Measurements from ENCODE around the gene MYO1E. TPM values are rescaled to one million over a fixed set of nuclear protein-coding genes. Genes with fewer than 3 reads are reported as not detected.
A peak's percentile ranks its signal among the peaks of the same experiment; 100 is the strongest.

Gene MYO1E
- total RNA-seq, 4 donors from 2014 or later, result 23.3 to 99.8 (median 66.5) TPM

DNA sequence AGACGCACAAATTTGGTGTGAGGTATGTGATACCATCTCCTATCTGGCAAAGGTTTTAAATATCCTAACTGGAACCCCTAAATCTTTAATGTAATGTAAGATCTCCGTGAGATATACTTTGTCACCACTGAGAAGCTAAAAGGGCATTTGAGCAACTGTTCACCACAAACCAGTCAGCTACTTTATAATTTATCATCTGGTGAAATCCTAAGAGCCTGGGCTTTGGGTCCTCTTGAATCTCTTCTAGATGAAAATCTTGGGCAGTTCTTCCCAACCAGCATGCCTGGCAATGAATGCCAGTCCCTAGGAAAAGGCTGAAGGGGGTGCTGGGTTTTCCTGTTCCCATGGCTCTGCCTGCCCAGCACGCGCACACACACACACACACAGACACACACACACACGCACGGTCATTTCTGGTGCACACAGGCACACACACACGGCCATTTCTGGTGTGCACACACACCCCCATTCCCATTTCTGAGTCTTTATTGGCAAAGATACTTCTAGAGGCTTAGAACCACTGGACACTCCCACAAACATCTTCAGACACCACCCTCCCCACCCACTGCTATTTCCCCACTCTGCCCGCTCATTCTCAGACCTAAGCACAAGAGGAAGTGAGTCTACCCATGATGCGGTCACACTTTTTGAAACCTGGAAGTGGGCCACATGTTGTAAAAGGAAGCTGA is 72.6 kb downstream of the MYO1E start:
- Histone ChIP-seq H3K4me1 (peaks cover 7 to 12% of the 10 kb centered on the region in 2 donors), H3K4me3 (no peak overlapping the region), H3K27ac (peak overlapping the region; percentile 45 to 52), H3K36me3 (no peaks in the 10 kb centered on the region), H3K27me3 (no peaks in the 10 kb centered on the region), H3K9me3 (no peaks in the 10 kb centered on the region)
- DNase-seq, result peak; percentile 69 to 88
- TF ChIP-seq POLR2A (IDR thresholded peaks at IDR 0.05), result no peak
- TF ChIP-seq, protein P1, sequence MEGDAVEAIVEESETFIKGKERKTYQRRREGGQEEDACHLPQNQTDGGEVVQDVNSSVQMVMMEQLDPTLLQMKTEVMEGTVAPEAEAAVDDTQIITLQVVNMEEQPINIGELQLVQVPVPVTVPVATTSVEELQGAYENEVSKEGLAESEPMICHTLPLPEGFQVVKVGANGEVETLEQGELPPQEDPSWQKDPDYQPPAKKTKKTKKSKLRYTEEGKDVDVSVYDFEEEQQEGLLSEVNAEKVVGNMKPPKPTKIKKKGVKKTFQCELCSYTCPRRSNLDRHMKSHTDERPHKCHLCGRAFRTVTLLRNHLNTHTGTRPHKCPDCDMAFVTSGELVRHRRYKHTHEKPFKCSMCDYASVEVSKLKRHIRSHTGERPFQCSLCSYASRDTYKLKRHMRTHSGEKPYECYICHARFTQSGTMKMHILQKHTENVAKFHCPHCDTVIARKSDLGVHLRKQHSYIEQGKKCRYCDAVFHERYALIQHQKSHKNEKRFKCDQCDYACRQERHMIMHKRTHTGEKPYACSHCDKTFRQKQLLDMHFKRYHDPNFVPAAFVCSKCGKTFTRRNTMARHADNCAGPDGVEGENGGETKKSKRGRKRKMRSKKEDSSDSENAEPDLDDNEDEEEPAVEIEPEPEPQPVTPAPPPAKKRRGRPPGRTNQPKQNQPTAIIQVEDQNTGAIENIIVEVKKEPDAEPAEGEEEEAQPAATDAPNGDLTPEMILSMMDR (IDR thresholded peaks at IDR 0.05), result no peak
- intact Hi-C loops (cut with DNase I; ENCODE audit: low total_unique reads), result no loop called here

DNA sequence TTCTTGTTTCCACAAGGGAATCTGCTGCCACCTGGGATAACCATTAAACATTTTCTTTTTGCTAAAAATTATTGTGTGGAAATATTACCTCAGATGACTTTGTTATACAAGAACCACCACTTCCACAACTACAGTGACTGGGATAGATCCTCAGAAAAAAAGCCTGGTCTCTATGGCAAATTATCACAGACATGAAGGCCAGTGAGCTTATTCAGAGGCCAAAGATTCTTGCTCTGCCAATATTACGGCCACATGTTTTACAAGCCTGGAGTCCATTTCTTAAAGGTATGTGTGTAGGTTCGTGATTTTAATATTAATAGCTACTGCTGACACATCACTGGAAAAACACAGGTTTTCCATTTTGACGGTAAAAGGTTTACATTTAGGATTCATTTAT is 73.8 kb downstream of the MYO1E start:
- H3K4me1 ChIP-seq, result peaks cover 4 to 12% of the 10 kb centered on the region in 2 donors
- intact Hi-C loops (cut with DNase I; ENCODE audit: low total_unique reads), result no loop called here

DNA sequence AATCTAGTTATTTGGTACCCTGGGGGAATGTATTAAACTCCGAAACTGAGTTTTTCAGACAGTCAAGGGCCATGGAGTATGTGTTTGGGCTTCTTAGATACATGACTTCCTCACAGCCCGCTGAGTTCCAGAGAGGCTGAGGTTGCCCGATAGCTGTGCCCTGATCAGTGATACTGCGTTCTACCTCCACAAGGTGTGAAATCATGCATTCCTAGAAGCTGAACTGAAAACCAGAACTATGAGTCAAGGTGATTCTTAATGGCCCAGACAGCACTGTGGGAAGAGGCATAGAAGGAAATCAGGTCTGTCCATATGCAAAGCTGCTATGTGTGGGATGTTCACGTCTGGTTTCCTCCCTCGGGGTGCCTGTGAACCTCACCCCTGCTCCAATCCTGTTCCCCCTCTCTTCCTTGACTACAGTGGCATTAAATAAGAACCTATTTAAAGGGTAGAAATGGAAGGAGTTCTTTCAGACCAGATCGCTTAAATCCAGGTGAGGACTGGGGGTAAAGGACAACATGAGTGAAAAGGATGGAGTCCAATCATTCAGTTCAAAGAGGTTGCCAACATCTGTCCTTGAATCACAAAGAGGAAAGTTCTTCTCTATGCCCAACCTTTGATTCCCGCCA is 74.3 kb downstream of the MYO1E start:
- TF ChIP-seq POLR2A (IDR thresholded peaks at IDR 0.05), result no peak
- TF ChIP-seq, protein P1 (IDR thresholded peaks at IDR 0.05), result no peak
- Histone ChIP-seq H3K4me3 (no peak overlapping the region), H3K4me1 (peaks cover 4 to 12% of the 10 kb centered on the region in 2 donors), H3K27me3 (no peaks in the 10 kb centered on the region), H3K9me3 (no peaks in the 10 kb centered on the region), H3K27ac (no peak overlapping the region), H3K36me3 (no peaks in the 10 kb centered on the region)
- intact Hi-C loops (cut with DNase I; ENCODE audit: low total_unique reads), result no loop called here
- DNase-seq, result no peak

More for the DNA sequence above, 73.8 kb downstream of the MYO1E start:
- no peak for DNase-seq
- Histone ChIP-seq H3K36me3 (no peaks in the 10 kb centered on the region), H3K9me3 (no peaks in the 10 kb centered on the region), H3K27ac (no peak overlapping the region), H3K27me3 (no peaks in the 10 kb centered on the region), H3K4me3 (no peak overlapping the region)
- no peak for TF ChIP-seq POLR2A (IDR thresholded peaks at IDR 0.05)
- TF ChIP-seq, protein P1 (IDR thresholded peaks at IDR 0.05), result no peak

DNA sequence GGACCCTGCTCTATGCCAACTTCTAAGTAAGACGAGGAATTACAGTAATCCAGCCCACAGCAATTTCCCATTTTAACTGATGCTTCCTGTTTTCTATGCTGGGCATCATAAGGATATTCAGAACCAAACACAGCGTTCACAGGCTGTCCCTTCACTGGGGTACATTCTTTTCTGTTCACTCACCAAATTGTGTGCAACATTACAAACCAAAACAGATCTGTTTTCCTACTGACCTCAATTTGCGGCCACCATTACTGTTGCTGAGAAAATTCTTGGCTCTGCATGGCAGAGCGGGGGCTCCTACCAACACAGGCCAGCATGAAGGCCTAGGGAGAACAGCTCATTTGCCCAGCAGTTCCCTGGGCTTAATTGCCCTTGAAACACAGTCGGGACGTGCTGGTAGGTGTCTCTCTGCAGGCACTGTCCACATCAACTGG is 76.5 kb downstream of the MYO1E start:
- no peak for DNase-seq
- Histone ChIP-seq H3K27ac (peak overlapping the region; percentile 75 to 76), H3K4me3 (no peak overlapping the region)

More for the DNA sequence above, 76.5 kb downstream of the MYO1E start:
- Histone ChIP-seq H3K36me3 (no peaks in the 10 kb centered on the region), H3K4me1 (peaks cover 4 to 12% of the 10 kb centered on the region in 2 donors), H3K9me3 (no peaks in the 10 kb centered on the region), H3K27me3 (no peaks in the 10 kb centered on the region)
- intact Hi-C loops (cut with DNase I; ENCODE audit: low total_unique reads), result no loop called here
- TF ChIP-seq, protein P1 (IDR thresholded peaks at IDR 0.05), result no peak
- no peak for TF ChIP-seq POLR2A (IDR thresholded peaks at IDR 0.05)

Data from uterus (tissue), 4 donors.